ENCODE results near the gene FGR. TPM values are rescaled to one million over a fixed set of nuclear protein-coding genes. Genes with fewer than 3 reads are reported as not detected.

FGR gene
- polyA plus RNA-seq, 1 experiment: not detected

- POLR2A ChIA-PET: no interaction called here
- TF ChIP-seq, protein P1, sequence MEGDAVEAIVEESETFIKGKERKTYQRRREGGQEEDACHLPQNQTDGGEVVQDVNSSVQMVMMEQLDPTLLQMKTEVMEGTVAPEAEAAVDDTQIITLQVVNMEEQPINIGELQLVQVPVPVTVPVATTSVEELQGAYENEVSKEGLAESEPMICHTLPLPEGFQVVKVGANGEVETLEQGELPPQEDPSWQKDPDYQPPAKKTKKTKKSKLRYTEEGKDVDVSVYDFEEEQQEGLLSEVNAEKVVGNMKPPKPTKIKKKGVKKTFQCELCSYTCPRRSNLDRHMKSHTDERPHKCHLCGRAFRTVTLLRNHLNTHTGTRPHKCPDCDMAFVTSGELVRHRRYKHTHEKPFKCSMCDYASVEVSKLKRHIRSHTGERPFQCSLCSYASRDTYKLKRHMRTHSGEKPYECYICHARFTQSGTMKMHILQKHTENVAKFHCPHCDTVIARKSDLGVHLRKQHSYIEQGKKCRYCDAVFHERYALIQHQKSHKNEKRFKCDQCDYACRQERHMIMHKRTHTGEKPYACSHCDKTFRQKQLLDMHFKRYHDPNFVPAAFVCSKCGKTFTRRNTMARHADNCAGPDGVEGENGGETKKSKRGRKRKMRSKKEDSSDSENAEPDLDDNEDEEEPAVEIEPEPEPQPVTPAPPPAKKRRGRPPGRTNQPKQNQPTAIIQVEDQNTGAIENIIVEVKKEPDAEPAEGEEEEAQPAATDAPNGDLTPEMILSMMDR (IDR thresholded peaks at IDR 0.05; ENCODE audit: insufficient read depth, low read depth, low read length): no peak
- DNase-seq (ENCODE audit: low read depth): no peak
Observed at GRCh38 chr1:27577504-27578188, 57.3 kb downstream of the FGR start.

GRCh38 chr1:27576806-27577227 is 58.2 kb downstream of the FGR start:
- TF ChIP-seq, protein P1 (IDR thresholded peaks at IDR 0.05; ENCODE audit: insufficient read depth, low read depth, low read length): no peak
- Histone ChIP-seq H3K27me3 (ENCODE audit: control insufficient read depth, insufficient read depth, low read length) (no peaks in the 10 kb centered on the region), H3K36me3 (ENCODE audit: control insufficient read depth, insufficient read depth, low read length) (no peaks in the 10 kb centered on the region), H3K4me3 (ENCODE audit: low read depth, low read length) (no peak overlapping the region)
- ChIA-PET POLR2A (no interaction called here), CTCF (interaction anchor here (0.9 to 1.8 kb wide), 3 partner anchors 9 to 20 kb away, joined by 3 to 5 read pairs (median 5); no protein-coding TSS in a partner anchor)
- DNase-seq (ENCODE audit: low read depth): no peak

More at GRCh38 chr1:27577504-27578188, 57.3 kb downstream of the FGR start:
- CTCF ChIA-PET: interaction anchor here (0.7 to 1.8 kb wide), 4 partner anchors 10 to 95 kb away, joined by 3 to 5 read pairs (median 4); no protein-coding TSS in a partner anchor
- no peak overlapping the region for H3K4me3 ChIP-seq (ENCODE audit: low read depth, low read length)
- H3K36me3 ChIP-seq (ENCODE audit: control insufficient read depth, insufficient read depth, low read length): no peaks in the 10 kb centered on the region
- H3K27me3 ChIP-seq (ENCODE audit: control insufficient read depth, insufficient read depth, low read length): no peaks in the 10 kb centered on the region

GRCh38 chr1:27575840-27576331 is 59.1 kb downstream of the FGR start:
- CTCF ChIA-PET: interaction anchor here (0.6 to 2.7 kb wide), 7 partner anchors 7 to 279 kb away, joined by 3 to 12 read pairs (median 5); no protein-coding TSS in a partner anchor
- DNase-seq (ENCODE audit: low read depth): no peak
- POLR2A ChIA-PET: interaction anchor here (1.0 kb wide), 1 partner anchor 19 kb away, joined by 12 read pairs; no protein-coding TSS in a partner anchor
- TF ChIP-seq, protein P1 (IDR thresholded peaks at IDR 0.05; ENCODE audit: insufficient read depth, low read depth, low read length): no peak
- no peaks in the 10 kb centered on the region for H3K36me3 ChIP-seq (ENCODE audit: control insufficient read depth, insufficient read depth, low read length)
- H3K4me3 ChIP-seq (ENCODE audit: low read depth, low read length): peak overlapping the region; percentile 32
- H3K27me3 ChIP-seq (ENCODE audit: control insufficient read depth, insufficient read depth, low read length): no peaks in the 10 kb centered on the region

DNA sequence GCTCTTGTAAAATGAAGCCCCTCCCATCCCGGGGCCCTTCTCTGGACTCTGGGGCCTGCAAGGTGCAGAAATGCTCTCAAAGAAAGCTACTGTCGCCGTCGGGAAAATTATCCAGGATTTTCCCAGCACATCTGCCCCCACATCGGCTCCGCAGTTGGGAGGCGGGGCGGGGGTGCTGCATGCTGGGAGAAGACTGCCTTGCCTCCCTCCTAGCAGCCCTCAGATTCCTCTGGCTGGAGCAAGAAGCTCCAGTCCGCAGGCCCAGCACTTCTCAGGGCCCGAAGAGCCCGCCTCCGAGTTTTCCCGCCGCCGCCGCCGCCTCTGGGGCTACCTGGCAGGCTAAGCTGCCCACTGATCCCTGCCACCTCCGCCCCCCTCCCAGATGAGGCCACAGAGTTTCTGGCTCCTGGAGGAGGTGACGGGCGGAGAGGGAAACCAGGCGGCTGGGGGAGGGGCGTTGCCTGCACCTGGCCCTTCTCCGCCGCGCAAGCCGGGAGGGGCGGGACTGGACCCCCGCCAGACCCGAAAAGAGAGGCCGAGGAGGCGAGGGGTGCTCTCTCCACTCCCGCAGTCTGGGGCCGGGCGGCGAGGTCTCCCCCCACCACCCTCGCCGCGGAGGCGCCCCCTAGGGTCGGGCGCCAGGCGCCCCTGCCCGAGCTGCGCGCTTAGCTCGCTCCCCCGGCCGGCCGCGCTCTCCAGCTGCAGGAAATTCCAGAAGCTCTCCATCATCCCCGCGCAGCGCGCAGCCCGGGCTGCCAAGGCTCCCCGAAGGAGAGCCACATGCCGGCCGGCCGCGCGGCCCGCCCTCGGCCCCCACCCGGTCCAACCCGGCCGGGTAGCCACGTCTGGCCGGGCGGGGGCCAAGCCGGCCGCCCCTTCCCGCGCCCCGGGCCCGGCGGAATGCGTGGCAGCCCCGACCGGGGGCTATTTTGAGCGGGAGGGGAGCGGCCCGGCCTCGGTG is 59.8 kb downstream of the FGR start:
- CTCF ChIA-PET: interaction anchor here (0.6 to 2.7 kb wide), 10 partner anchors 8 to 278 kb away, joined by 3 to 12 read pairs (median 4); no protein-coding TSS in a partner anchor
- no peaks in the 10 kb centered on the region for H3K27me3 ChIP-seq (ENCODE audit: control insufficient read depth, insufficient read depth, low read length)
- POLR2A ChIA-PET: interaction anchor here (0.6 to 1.0 kb wide), 2 partner anchors 17 to 18 kb away, joined by 4 to 12 read pairs; no protein-coding TSS in a partner anchor
- TF ChIP-seq, protein P1 (IDR thresholded peaks at IDR 0.05; ENCODE audit: insufficient read depth, low read depth, low read length): peak; percentile 23; the same call in 1 of the 2 replicates
- H3K36me3 ChIP-seq (ENCODE audit: control insufficient read depth, insufficient read depth, low read length): no peaks in the 10 kb centered on the region; the same call in 1 of the 2 replicates
- H3K4me3 ChIP-seq (ENCODE audit: low read depth, low read length): peak overlapping the region; percentile 32
- no peak for DNase-seq (ENCODE audit: low read depth)

Data from BJ (cell line).